ENCODE results near the gene MICALL1.

Gene MICALL1

GRCh38 chr22:37896181-37896592 is 9.9 kb upstream of the MICALL1 start:
- DNase-seq (ENCODE audit: low spot score) = peak; percentile 80
- no peak for TF ChIP-seq CTCF (IDR thresholded peaks at IDR 0.05; ENCODE audit: extremely low read depth, missing control alignments)

DNA sequence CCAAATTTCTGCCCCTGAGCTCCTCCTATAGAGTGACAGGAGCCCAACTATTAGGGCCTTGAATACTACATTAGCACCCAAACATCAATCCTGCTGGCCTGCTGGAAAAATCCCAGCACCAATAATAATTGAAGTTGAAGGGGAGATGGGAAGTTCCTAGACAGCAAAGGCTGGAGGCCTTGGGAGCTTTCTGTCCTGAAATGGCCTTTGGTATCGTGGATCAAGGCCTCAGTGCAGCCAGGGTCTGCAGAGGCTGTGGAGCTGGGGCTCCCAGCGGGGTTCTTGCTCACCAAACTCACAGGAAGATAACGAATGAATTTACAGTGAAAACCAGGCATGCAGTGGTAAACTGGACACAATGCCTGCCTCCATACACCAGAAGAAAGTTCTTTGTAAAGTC is 9.2 kb upstream of the MICALL1 start:
- TF ChIP-seq CTCF (IDR thresholded peaks at IDR 0.05; ENCODE audit: extremely low read depth, missing control alignments) = no peak
- DNase-seq (ENCODE audit: low spot score) = no peak

- no peak for TF ChIP-seq CTCF (IDR thresholded peaks at IDR 0.05; ENCODE audit: extremely low read depth, missing control alignments)
- DNase-seq (ENCODE audit: low spot score) = no peak
These were observed 8.3 kb upstream of the MICALL1 start for GRCh38 chr22:37897807-37898206.

DNA sequence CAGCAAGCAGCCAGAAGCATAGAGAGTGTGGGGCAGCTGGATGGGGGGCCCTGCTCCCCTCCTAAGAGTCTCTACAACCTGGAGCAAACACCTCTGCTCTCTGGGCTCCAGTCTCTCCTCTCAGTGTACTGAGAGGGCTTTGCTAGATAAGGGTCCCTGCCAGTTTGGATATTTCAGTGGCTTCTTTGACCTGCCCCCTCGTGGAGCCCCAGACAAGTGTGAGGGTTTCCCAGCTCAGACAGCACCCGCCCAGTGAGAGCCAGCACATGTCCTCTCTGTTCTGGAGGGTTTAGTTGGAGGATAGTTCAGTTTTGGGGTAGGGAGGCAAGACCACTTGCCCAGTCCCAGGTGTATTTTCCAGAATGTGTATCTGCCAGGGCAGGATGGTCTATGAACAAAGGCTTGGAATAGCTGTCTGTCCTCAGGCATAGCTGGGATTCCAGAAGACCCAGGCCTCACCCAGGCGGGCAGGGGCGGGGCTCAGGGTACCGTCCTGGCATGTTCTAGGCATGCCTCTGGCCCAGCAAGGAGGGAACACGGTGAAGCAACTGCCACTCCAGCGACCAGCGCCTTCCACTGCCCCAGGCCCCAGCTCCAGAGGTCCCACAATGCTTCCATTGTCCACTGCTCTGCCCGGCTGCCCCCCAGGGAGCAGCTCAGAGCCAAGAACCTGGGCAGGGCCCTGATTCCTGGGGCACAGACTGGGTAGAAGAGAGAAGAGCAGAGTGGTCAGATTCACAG is 7.5 kb upstream of the MICALL1 start:
- DNase-seq (ENCODE audit: low spot score) = no peak
- no peak for TF ChIP-seq CTCF (IDR thresholded peaks at IDR 0.05; ENCODE audit: extremely low read depth, missing control alignments)

DNA sequence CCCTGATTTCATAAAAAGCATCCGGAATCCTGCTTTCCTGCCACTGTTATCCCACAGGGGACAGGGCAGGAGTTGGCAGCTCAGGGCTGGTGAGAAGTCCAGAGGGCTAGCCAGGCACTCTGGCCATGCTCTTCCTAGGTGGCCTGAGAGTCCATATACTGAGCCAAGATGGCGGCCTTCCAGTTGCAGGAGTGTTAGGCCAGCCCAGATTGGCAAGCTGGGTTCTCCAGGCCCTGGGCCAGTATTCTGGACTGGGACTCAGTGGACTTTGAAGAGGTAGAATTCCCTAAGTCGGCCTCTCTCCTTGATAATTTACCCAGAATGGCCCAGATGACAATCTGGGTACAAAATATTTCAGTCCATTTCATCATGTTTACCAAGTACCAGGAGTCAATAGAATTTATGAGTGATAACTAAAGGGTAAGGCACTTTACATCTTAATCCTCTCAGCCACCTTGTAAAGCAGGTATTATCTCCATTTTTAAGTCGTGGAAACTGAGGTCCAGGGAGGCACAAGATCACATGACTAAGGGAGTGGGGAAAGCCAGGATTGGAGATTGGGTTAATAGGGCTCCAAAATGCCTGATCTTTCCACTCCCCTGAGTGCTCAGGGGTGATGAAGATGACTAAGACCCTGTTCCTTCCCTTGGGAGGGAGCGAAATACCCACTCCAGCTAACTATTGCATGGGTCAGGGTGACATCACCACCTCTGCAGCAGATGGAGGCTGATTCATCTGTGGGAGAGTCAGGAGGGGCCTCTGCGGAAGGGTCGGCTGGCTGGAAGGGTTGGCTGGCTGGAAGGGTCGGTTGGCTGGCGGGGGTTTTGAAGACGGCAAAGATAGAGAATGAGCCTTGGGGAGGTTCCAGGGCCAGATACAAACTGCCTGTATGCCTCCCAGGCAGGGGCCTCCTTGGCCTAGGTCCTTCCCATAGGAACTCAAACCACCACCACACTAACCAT is 1.2 kb upstream of the MICALL1 start:
- no peak for DNase-seq (ENCODE audit: low spot score)
- no peak for TF ChIP-seq CTCF (IDR thresholded peaks at IDR 0.05; ENCODE audit: extremely low read depth, missing control alignments)

DNA sequence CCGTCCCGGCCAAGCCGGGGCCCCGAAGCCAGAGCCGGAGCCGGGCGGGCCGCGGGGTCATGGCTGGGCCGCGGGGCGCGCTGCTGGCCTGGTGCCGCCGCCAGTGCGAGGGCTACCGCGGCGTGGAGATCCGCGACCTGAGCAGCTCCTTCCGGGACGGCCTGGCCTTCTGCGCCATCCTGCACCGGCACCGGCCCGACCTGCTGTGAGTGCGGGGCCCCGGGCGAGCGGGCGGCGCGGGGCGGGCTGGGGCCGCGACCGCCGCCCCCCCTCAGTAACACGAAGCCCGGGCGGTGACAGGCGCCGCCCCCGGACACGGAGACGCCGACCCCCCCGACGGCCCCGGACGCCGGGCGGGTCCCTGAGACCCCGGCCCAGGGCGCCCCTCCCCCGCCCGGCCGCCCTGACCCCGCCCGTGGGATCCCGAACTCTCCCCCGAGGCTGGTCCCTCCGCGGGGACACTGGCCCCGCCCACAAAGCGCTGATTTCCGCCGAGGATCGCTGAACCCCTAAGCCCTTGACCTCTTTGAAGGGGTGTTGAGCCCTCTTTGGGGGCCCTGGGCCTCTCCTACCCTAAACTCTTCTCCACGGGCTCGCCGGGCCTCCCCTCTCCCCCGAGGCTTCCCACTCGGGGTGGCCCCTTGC is 389 bp downstream of the MICALL1 start:
- DNase-seq (ENCODE audit: low spot score) = peak; percentile 79
- no peak for TF ChIP-seq CTCF (IDR thresholded peaks at IDR 0.05; ENCODE audit: extremely low read depth, missing control alignments)

Data from GM20000 (cell line).